Astrocyte (in vitro differentiated cells and primary cell): ENCODE data around the gene TBC1D19. TPM values are rescaled to one million over a fixed set of nuclear protein-coding genes. Genes with fewer than 3 reads are reported as not detected.

Experiments
- DNase-seq: peaks from one replicate; pipeline ENCODE4 v3.0.0-alpha.2; 2010; ENCODE audit warnings: low read depth
- FAIRE-seq: peaks from 2 replicates; lab custom pipeline; 2011; peaks lifted over from hg19 to GRCh38; lab: Jason Lieb, UNC
- H2AFZ ChIP-seq: 2 replicates; pipeline ENCODE4 v1.6.0; 2012; ENCODE audit warnings: low read depth, low read length, inconsistent platforms
- H3K27ac ChIP-seq: 2 replicates; pipeline ENCODE4 v1.5.1; 2011; ENCODE audit warnings: low read depth, low read length, inconsistent platforms
- H3K27me3 ChIP-seq: 2 replicates; pipeline ENCODE4 v1.6.0; 2011; ENCODE audit warnings: low read length, inconsistent platforms; ENCODE audit not compliant: insufficient read depth
- H3K36me3 ChIP-seq: 2 replicates; pipeline ENCODE4 v1.5.1; 2011; ENCODE audit warnings: low read length, inconsistent platforms; ENCODE audit not compliant: insufficient read depth
- H3K4me1 ChIP-seq: 2 replicates; pipeline ENCODE4 v1.5.1; 2011; ENCODE audit warnings: low read length, inconsistent platforms; ENCODE audit not compliant: insufficient read depth
- H3K4me2 ChIP-seq: 2 replicates; pipeline ENCODE4 v1.6.0; 2012; ENCODE audit warnings: low read length, inconsistent platforms
- H3K4me3 ChIP-seq: 2 replicates; pipeline ENCODE4 v1.5.1; 2011; ENCODE audit warnings: low read depth, mild to moderate bottlenecking, low read length, inconsistent platforms; ENCODE audit not compliant: insufficient read depth
- H3K79me2 ChIP-seq: 2 replicates; pipeline ENCODE4 v1.6.0; 2012; ENCODE audit warnings: mild to moderate bottlenecking, low read length, inconsistent platforms; ENCODE audit not compliant: insufficient read depth
- H3K9ac ChIP-seq: 2 replicates; pipeline ENCODE4 v1.6.0; 2012; ENCODE audit warnings: mild to moderate bottlenecking, low read length, inconsistent platforms
- H3K9me3 ChIP-seq: 2 replicates; pipeline ENCODE4 v1.5.1; 2012; ENCODE audit warnings: low read depth, mild to moderate bottlenecking, low read length, inconsistent platforms; ENCODE audit not compliant: insufficient read depth
- H4K20me1 ChIP-seq: 2 replicates; pipeline ENCODE4 v1.6.0; 2012; ENCODE audit warnings: low read length, inconsistent platforms; ENCODE audit not compliant: insufficient read depth
- H3K27ac Mint-ChIP-seq: one replicate; pipeline ENCODE4 v1.8.0; 2021; ENCODE audit warnings: mild to moderate bottlenecking, mixed read lengths; ENCODE audit not compliant: unreplicated experiment
- H3K27me3 Mint-ChIP-seq: one replicate; pipeline ENCODE4 v1.8.0; 2021; ENCODE audit warnings: low read depth, mixed read lengths; ENCODE audit not compliant: unreplicated experiment
- H3K36me3 Mint-ChIP-seq: one replicate; pipeline ENCODE4 v1.8.0; 2021; ENCODE audit warnings: low read depth, mixed read lengths; ENCODE audit not compliant: unreplicated experiment
- H3K4me1 Mint-ChIP-seq: one replicate; pipeline ENCODE4 v1.8.0; 2021; ENCODE audit warnings: low read depth, mixed read lengths; ENCODE audit not compliant: unreplicated experiment
- H3K4me3 Mint-ChIP-seq: one replicate; pipeline ENCODE4 v1.8.0; 2021; ENCODE audit warnings: mild to moderate bottlenecking, moderate library complexity, mixed read lengths; ENCODE audit not compliant: unreplicated experiment
- H3K9me3 Mint-ChIP-seq: one replicate; pipeline ENCODE4 v1.8.0; 2021; ENCODE audit warnings: mild to moderate bottlenecking, mixed read lengths; ENCODE audit not compliant: unreplicated experiment
- CTCF ChIP-seq: IDR thresholded peaks from 2 replicates; pipeline ENCODE4 v1.5.1; 2011; ENCODE audit warnings: low read depth, mild to moderate bottlenecking, inconsistent platforms, low read length, moderate library complexity; ENCODE audit not compliant: insufficient read depth
- EZH2 ChIP-seq: IDR thresholded peaks from 2 replicates; pipeline ENCODE4 v1.6.1; 2012; ENCODE audit warnings: mild to moderate bottlenecking, low read length, inconsistent platforms; ENCODE audit not compliant: insufficient read depth
- total RNA-seq: library from RNA; stranded (reverse); gene quantifications from 2 replicates; pipeline ENCODE4 v1.2.1, GENCODE V29; 2021

Gene TBC1D19
- total RNA-seq, 1 donor from 2014 or later, result 10.5 TPM

DNA sequence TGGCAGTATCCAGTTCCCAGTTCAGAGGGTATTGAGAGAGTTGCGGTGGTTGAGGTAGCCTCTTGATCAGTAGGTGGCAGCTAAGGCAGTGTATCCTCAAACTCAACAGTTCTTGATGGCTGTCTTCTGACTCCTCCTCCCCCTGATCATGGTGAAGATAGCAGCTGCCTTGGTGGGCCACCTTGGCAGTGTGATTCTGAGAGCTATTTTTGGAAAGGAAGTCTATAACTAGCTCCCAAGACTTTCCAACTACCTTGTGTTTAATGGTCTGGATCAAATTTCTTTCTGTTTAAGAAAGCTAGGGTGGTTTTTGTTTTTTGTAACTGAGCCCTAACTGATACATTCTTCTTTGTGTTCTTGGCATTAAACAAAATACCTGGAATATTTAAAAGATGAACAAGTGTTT lies 10.5 kb upstream of the TBC1D19 start:
- no peak overlapping the region for H3K4me3 Mint-ChIP-seq
- no peaks in the 10 kb centered on the region for H4K20me1 ChIP-seq
- H3K27me3 Mint-ChIP-seq, result peaks cover 2% of the 10 kb centered on the region
- peaks cover 42% of the 10 kb centered on the region for H3K4me1 ChIP-seq
- DNase-seq, result peak; percentile 88
- H2AFZ ChIP-seq, result no peak overlapping the region
- no peak overlapping the region for H3K27ac Mint-ChIP-seq
- H3K36me3 Mint-ChIP-seq, result no peaks in the 10 kb centered on the region
- H3K36me3 ChIP-seq, result no peaks in the 10 kb centered on the region
- no peaks in the 10 kb centered on the region for H3K9me3 ChIP-seq
- H3K79me2 ChIP-seq, result no peaks in the 10 kb centered on the region
- no peak for FAIRE-seq
- H3K27ac ChIP-seq, result peak overlapping the region; percentile 32
- H3K4me2 ChIP-seq, result peak overlapping the region; percentile 3
- TF ChIP-seq CTCF, result no peak
- TF ChIP-seq EZH2, result no peak
- H3K4me1 Mint-ChIP-seq, result peaks cover 22% of the 10 kb centered on the region
- H3K9me3 Mint-ChIP-seq, result no peaks in the 10 kb centered on the region
- no peaks in the 10 kb centered on the region for H3K27me3 ChIP-seq
- no peak overlapping the region for H3K9ac ChIP-seq
- no peak overlapping the region for H3K4me3 ChIP-seq

DNA sequence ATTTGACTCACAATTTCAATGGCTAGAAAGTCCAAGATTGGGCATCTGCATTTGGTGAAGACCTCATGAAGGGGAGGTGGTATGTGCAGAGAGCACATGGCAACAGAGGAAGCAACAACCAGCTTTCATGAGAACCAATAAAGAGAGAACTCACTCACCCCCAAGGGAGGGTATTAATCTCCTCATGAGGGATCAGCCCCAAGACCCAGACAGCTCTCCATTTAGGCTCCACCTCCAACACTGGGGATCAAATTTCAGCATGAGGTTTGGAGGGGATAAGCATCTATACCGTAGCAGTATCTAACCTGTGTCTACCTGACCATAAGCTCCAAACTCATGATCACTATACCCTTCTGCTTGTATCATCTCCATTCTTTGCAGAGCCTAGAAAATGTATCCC lies 9.3 kb upstream of the TBC1D19 start:
- FAIRE-seq (peak; percentile 29), DNase-seq (no peak)
- TF ChIP-seq CTCF, result no peak
- TF ChIP-seq EZH2, result no peak
- no peaks in the 10 kb centered on the region for H3K36me3 Mint-ChIP-seq
- Histone ChIP-seq H3K9ac (no peak overlapping the region), H3K4me1 (peaks cover 41% of the 10 kb centered on the region), H3K9me3 (no peaks in the 10 kb centered on the region), H3K4me3 (no peak overlapping the region), H4K20me1 (no peaks in the 10 kb centered on the region), H3K79me2 (no peaks in the 10 kb centered on the region), H3K4me2 (no peak overlapping the region), H3K36me3 (no peaks in the 10 kb centered on the region), H2AFZ (no peak overlapping the region), H3K27me3 (no peaks in the 10 kb centered on the region), H3K27ac (no peak overlapping the region)
- H3K27ac Mint-ChIP-seq, result no peak overlapping the region
- no peaks in the 10 kb centered on the region for H3K9me3 Mint-ChIP-seq
- peaks cover 13% of the 10 kb centered on the region for H3K4me1 Mint-ChIP-seq
- H3K27me3 Mint-ChIP-seq, result peaks cover 2% of the 10 kb centered on the region
- no peak overlapping the region for H3K4me3 Mint-ChIP-seq

GRCh38 chr4:26576231-26576739 lies 7.6 kb upstream of the TBC1D19 start:
- TF ChIP-seq CTCF, result no peak
- no peak for TF ChIP-seq EZH2
- H3K27me3 Mint-ChIP-seq, result peaks cover 2% of the 10 kb centered on the region
- no peaks in the 10 kb centered on the region for H3K9me3 Mint-ChIP-seq
- Histone ChIP-seq H3K36me3 (no peaks in the 10 kb centered on the region), H4K20me1 (no peaks in the 10 kb centered on the region), H3K79me2 (no peaks in the 10 kb centered on the region), H3K9me3 (no peaks in the 10 kb centered on the region), H3K9ac (peak overlapping the region; percentile 0), H3K4me3 (no peak overlapping the region), H3K27ac (peak overlapping the region; percentile 35), H3K4me1 (peaks cover 39% of the 10 kb centered on the region), H3K4me2 (peak overlapping the region; percentile 64), H2AFZ (peak overlapping the region; percentile 3), H3K27me3 (no peaks in the 10 kb centered on the region)
- H3K4me3 Mint-ChIP-seq, result no peak overlapping the region
- peaks cover 9% of the 10 kb centered on the region for H3K4me1 Mint-ChIP-seq
- DNase-seq (peak; percentile 80), FAIRE-seq (peak; percentile 55)
- no peak overlapping the region for H3K27ac Mint-ChIP-seq
- H3K36me3 Mint-ChIP-seq, result no peaks in the 10 kb centered on the region
